K562 (cell line): ENCODE results near the gene STOX2. TPM values are rescaled to one million over a fixed set of nuclear protein-coding genes. Genes with fewer than 3 reads are reported as not detected.

ENCODE experiments used
- ATAC-seq: fragments of 200-7000 bp; cut with Tn5 transposase; 3 replicates; pipeline ENCODE4 v1.9.1; 2020; ENCODE audit warnings: moderate library complexity
- BruUV-seq: library from RNA; stranded (reverse); fragments of 400-500 nt; replicated peaks from 2 replicates; lab custom pipeline; 2021; lab: Mats Ljungman, UMichigan
- CTCF ChIA-PET: fragments of 300-600 bp; formaldehyde crosslinking; extraction: SDS; loops from one replicate; lab custom pipeline; 2021; ENCODE audit warnings: low intra/inter-chr PET ratio; lab: Yijun Ruan, JAX
- POLR2A ChIA-PET: fragments of 300-600, 350-650 bp; sonication (Branson Sonifier 250); formaldehyde crosslinking; extraction: SDS; loops from one replicate; lab custom pipeline; 2021; ENCODE audit warnings: antibody characterized with exemption, inconsistent platforms; lab: Yijun Ruan, JAX
- DNase-seq, 4 experiments: peaks; one replicate each; pipeline versions ENCODE4 v3.0.0 to v3.0.0-alpha.2; 2011 to 2018; ENCODE audit warnings: low spot score in 3 of 4, mixed read lengths in 3 of 4; ENCODE audit errors: extremely low read depth in 1 of 4
- FAIRE-seq: peaks from 2 replicates; lab custom pipeline; 2011; peaks lifted over from hg19 to GRCh38; lab: Jason Lieb, UNC
- H2AFZ ChIP-seq: 2 replicates; pipeline ENCODE4 v1.6.0; 2011; ENCODE audit warnings: low read depth, low read length, control low read depth, inconsistent platforms
- H3K27ac ChIP-seq: fragments of 200-600 bp; 3 replicates; pipeline ENCODE4 v1.8.0; 2011; ENCODE audit warnings: low read depth, mild to moderate bottlenecking, control low read depth, inconsistent platforms, low read length, moderate library complexity, mixed read lengths; ENCODE audit errors: extremely low read depth
- H3K27me3 ChIP-seq, 2 experiments: fragments of 300-600 bp in 1 of 2; 2 replicates in 1 of 2; 3 replicates in 1 of 2; pipeline versions ENCODE4 v1.6.0 to v1.8.0; 2011; ENCODE audit warnings: inconsistent platforms in 2 of 2, low read length in 2 of 2, mild to moderate bottlenecking in 1 of 2, mixed read lengths in 1 of 2, moderate library complexity in 1 of 2; ENCODE audit not compliant: control insufficient read depth in 2 of 2, insufficient read depth in 2 of 2
- H3K36me3 ChIP-seq: fragments of 300-600 bp; 3 replicates; pipeline ENCODE4 v1.8.0; 2011; ENCODE audit warnings: mild to moderate bottlenecking, low read length, inconsistent platforms; ENCODE audit not compliant: control insufficient read depth, insufficient read depth
- H3K4me1 ChIP-seq, 2 experiments: fragments of 200-600 bp in 1 of 2; replicated peaks in 1 of 2; 2 replicates in 1 of 2; 3 replicates in 1 of 2; pipeline versions ENCODE4 v1.5.1 to v1.8.0; 2011; ENCODE audit warnings: inconsistent platforms in 2 of 2, low read length in 2 of 2, mild to moderate bottlenecking in 1 of 2, mixed read lengths in 1 of 2, moderate library complexity in 1 of 2; ENCODE audit not compliant: control insufficient read depth in 2 of 2, insufficient read depth in 2 of 2
- H3K4me2 ChIP-seq: 2 replicates; pipeline ENCODE4 v1.6.1; 2011; ENCODE audit warnings: low read length, control low read depth, inconsistent platforms, mixed read lengths; ENCODE audit not compliant: insufficient read depth
- H3K4me3 ChIP-seq: fragments of 200-600 bp; sonication (generic), shearing (Covaris generic); 2 replicates; pipeline ENCODE4 v1.5.1; 2016; ENCODE audit warnings: control low read depth, inconsistent platforms
- H3K79me2 ChIP-seq: fragments of 200-600 bp; 3 replicates; pipeline ENCODE4 v1.8.0; 2011; ENCODE audit warnings: low read length, inconsistent platforms; ENCODE audit not compliant: control insufficient read depth, insufficient read depth
- H3K9ac ChIP-seq, 2 experiments: 2 replicates each; pipeline versions ENCODE4 v1.6.0 to v1.6.1; 2011; ENCODE audit warnings: low read depth in 2 of 2, low read length in 2 of 2, control low read depth in 1 of 2, inconsistent platforms in 1 of 2, mild to moderate bottlenecking in 1 of 2, mixed read lengths in 1 of 2; ENCODE audit not compliant: insufficient read depth in 1 of 2
- H3K9me1 ChIP-seq: one replicate; pipeline ENCODE4 v1.6.0; 2011; ENCODE audit warnings: inconsistent platforms, mild to moderate bottlenecking, low read length, moderate library complexity; ENCODE audit not compliant: control insufficient read depth, insufficient read depth
- H3K9me3 ChIP-seq: replicated peaks from 2 replicates; pipeline ENCODE4 v1.5.1; 2011; ENCODE audit warnings: low read depth, low read length, inconsistent platforms; ENCODE audit not compliant: control insufficient read depth, insufficient read depth
- H4K20me1 ChIP-seq: replicated peaks from 2 replicates; pipeline ENCODE4 v1.6.1; 2011; ENCODE audit warnings: low read length, inconsistent platforms, mixed read lengths; ENCODE audit not compliant: control insufficient read depth, insufficient read depth
- ARHGAP35 ChIP-seq: fragments of 450-650 bp; IDR thresholded peaks from 2 replicates; pipeline ENCODE4 v1.6.1; 2018; ENCODE audit not compliant: partially characterized antibody
- BMI1 ChIP-seq: fragments of 150-350 bp; IDR thresholded peaks from 2 replicates; pipeline ENCODE4 v1.6.1; 2014; ENCODE audit warnings: low read length
- CEBPG ChIP-seq, 3 experiments: fragments of 200-800 bp in 1 of 3; sonication (Bioruptor generic) in 1 of 3; sonication (generic) in 1 of 3; formaldehyde crosslinking in 1 of 3; IDR thresholded peaks in 2 of 3; conservative IDR thresholded peaks in 1 of 3; 2 replicates each; pipeline versions ENCODE4 v1.6.1 to v1.8.0; 2016 to 2022; ENCODE audit warnings: missing compliant biosample characterization in 2 of 3, missing genetic modification characterization in 2 of 3, mild to moderate bottlenecking in 1 of 3, missing genetic modification reagents in 1 of 3
- NFRKB ChIP-seq: fragments of 450-650 bp; IDR thresholded peaks from 2 replicates; pipeline ENCODE4 v1.6.1; 2016; ENCODE audit warnings: low read depth
- RBM15 ChIP-seq: fragments of 200-400 bp; formaldehyde crosslinking; IDR thresholded peaks from 2 replicates; pipeline ENCODE4 v1.6.1; 2018; ENCODE audit warnings: mild to moderate bottlenecking, low read length, moderate library complexity; ENCODE audit not compliant: insufficient read depth
- SIN3B ChIP-seq: fragments of 450-650 bp; IDR thresholded peaks from 2 replicates; pipeline ENCODE4 v1.6.1; 2017; ENCODE audit warnings: low read depth, mild to moderate bottlenecking, moderate library complexity
- ZNF584 ChIP-seq: fragments of 200-800 bp; sonication (Bioruptor generic); IDR thresholded peaks from 2 replicates; pipeline ENCODE4 v1.6.1; 2016; ENCODE audit warnings: low read depth, mild to moderate bottlenecking, missing genetic modification characterization, missing compliant biosample characterization
- ZNF696 ChIP-seq: fragments of 250-450 bp; sonication (Bioruptor Pico); conservative IDR thresholded peaks from 2 replicates; pipeline ENCODE4 v1.4.0; 2020; ENCODE audit warnings: mild to moderate bottlenecking, moderate library complexity
- WGBS: fragments of 100-300 bp; shearing (Covaris generic); methylation state at CpG from one replicate; pipeline ENCODE4 v1.1.6; 2016; ENCODE audit warnings: low coverage, mixed read lengths; ENCODE audit not compliant: insufficient coverage; ENCODE audit errors: missing lambda C conversion rate; 5-methylcytosine and 5-hydroxymethylcytosine counted together
- in situ Hi-C: fragments of 300-500 bp; cut with MboI; formaldehyde crosslinking; loops from 4 replicates; pipeline ENCODE4 v1.15.0; 2018; ENCODE audit warnings: inconsistent platforms, mixed read lengths
- intact Hi-C: fragments of 100-400 bp; cut with micrococcal nuclease; formaldehyde crosslinking; loops from 2 replicates; pipeline ENCODE4 v1.14.2; 2022
- polyA plus RNA-seq, 8 experiments: library from polyadenylated mRNA; depleted of rRNA in 4 of 8; stranded (reverse) in 5 of 8; unstranded in 3 of 8; fragments of >200 nt; fragmentation: Nextera tagmentation in 2 of 8; fragmentation: Illumina TruSeq in 1 of 8; extraction: Ambion mirVana in 2 of 8; extraction: Trizol in 1 of 8; gene quantifications; 2 replicates each; pipeline versions ENCODE4 v1.2.1 to v1.2.3, GENCODE V29; 2011 to 2014; ENCODE audit warnings: inconsistent platforms in 1 of 8, missing spikeins in 1 of 8
- total RNA-seq, 7 experiments: library from RNA; depleted of rRNA in 6 of 7; stranded (reverse); fragments of >200 nt in 6 of 7; fragmentation: Illumina TruSeq in 2 of 7; extraction: Trizol in 2 of 7; gene quantifications; 2 replicates each; pipeline versions ENCODE4 v1.2.1 to v1.2.3, GENCODE V29; 2011 to 2021; ENCODE audit warnings: low replicate concordance in 1 of 7
- TF ChIP-seq, protein P1 (sequence below): fragments of 450-650 bp; IDR thresholded peaks from 2 replicates; pipeline ENCODE4 v1.6.1; 2016
- TF ChIP-seq, protein P2 (sequence below): fragments of 150-350 bp; conservative IDR thresholded peaks from 2 replicates; pipeline ENCODE4 v1.6.1; 2014; ENCODE audit warnings: low read length
- TF ChIP-seq, protein P3 (sequence below): IDR thresholded peaks from 2 replicates; pipeline ENCODE4 v1.6.1; 2014; ENCODE audit warnings: antibody characterized with exemption

STOX2 gene
- total and polyA plus RNA-seq, 9 of the 15 experiments (the other 6 are each of a cell fraction or from before 2014, with no cell fraction given): not detected

DNA sequence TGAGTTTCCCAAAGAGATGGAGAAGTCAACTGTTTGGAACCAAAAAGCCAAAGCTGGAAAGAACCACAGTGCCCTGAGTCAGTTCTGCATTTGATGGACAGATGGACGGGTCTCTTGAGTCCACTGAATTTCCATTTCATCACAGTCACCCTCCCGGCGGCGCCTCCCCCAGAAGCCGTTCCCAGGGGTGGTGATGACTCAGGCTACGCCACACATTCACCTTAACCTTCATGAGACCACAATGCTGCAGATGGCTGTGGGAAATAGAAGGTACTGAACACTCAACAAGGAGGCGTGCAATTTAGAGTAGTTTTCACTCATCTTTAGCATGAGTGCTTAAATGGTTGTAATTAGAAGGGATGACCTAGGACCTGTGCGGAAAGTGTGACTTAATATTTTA lies 61.3 kb downstream of the STOX2 start:
- H3K36me3 ChIP-seq: no peaks in the 10 kb centered on the region
- H3K4me2 ChIP-seq: no peak overlapping the region
- CTCF ChIA-PET: no interaction called here
- BruUV-seq: no TSS peak
- H3K27ac ChIP-seq: no peak overlapping the region
- H3K79me2 ChIP-seq: no peaks in the 10 kb centered on the region
- DNase-seq: peak in 1 of 4 experiments; percentile 15
- H3K9me3 ChIP-seq: no peaks in the 10 kb centered on the region
- FAIRE-seq: no peak
- in situ Hi-C loops: no loop called here
- H3K9ac ChIP-seq: no peak overlapping the region
- no peak for ATAC-seq
- WGBS: 0% methylated on average over 8 of the region's 8 CpGs
- no peaks in the 10 kb centered on the region for H4K20me1 ChIP-seq
- no peaks in the 10 kb centered on the region for H3K4me1 ChIP-seq
- H3K9me1 ChIP-seq: no peaks in the 10 kb centered on the region
- TF ChIP-seq, protein P1, sequence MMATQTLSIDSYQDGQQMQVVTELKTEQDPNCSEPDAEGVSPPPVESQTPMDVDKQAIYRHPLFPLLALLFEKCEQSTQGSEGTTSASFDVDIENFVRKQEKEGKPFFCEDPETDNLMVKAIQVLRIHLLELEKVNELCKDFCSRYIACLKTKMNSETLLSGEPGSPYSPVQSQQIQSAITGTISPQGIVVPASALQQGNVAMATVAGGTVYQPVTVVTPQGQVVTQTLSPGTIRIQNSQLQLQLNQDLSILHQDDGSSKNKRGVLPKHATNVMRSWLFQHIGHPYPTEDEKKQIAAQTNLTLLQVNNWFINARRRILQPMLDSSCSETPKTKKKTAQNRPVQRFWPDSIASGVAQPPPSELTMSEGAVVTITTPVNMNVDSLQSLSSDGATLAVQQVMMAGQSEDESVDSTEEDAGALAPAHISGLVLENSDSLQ: peak; percentile 44; the same call in 1 of the 2 replicates
- no peak for TF ChIP-seq NFRKB
- TF ChIP-seq, all 486 proteins: peak for 1
- Histone ChIP-seq H3K27me3 (peaks cover 12 to 31% of the 10 kb centered on the region in 2 experiments), H2AFZ (no peak overlapping the region), H3K4me3 (no peak overlapping the region)
- intact Hi-C loops: no loop called here
- POLR2A ChIA-PET: no interaction called here

DNA sequence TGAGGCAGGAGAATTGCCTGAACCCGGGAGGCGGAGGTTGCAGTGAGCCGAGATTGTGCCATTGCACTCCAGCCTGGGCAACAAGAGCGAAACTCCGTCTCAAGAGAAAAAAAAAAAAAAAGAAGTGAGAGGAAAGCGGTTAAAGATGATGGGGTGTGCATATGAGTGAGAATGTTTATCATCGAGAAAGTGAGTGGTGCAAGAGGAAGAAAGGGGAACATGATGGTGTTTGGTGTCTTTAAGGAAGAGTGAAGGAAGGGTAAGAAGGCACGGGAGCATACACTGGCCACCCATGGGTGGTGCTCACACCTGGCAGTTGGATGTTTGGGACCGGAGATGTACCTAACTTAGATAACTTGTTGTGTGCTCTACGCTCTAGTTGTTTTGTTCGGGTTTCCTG lies 62.2 kb downstream of the STOX2 start:
- FAIRE-seq (no peak), ATAC-seq (no peak), DNase-seq (no peak)
- no peak overlapping the region for H3K4me3 ChIP-seq
- TF ChIP-seq ZNF584 (CRISPR knock-in tag) (no peak), SIN3B (no peak), BMI1 (no peak), ARHGAP35 (no peak), CEBPG (CRISPR knock-in tag; IDR thresholded peaks at IDR 0.05) (no peak), CEBPG (tag; conservative IDR thresholded peaks at IDR 0.05 in 1 of 2, IDR thresholded peaks at IDR 0.05 in 1 of 2) (no peak), RBM15 (no peak), ZNF696 (CRISPR knock-in tag) (no peak)
- TF ChIP-seq, protein P2, sequence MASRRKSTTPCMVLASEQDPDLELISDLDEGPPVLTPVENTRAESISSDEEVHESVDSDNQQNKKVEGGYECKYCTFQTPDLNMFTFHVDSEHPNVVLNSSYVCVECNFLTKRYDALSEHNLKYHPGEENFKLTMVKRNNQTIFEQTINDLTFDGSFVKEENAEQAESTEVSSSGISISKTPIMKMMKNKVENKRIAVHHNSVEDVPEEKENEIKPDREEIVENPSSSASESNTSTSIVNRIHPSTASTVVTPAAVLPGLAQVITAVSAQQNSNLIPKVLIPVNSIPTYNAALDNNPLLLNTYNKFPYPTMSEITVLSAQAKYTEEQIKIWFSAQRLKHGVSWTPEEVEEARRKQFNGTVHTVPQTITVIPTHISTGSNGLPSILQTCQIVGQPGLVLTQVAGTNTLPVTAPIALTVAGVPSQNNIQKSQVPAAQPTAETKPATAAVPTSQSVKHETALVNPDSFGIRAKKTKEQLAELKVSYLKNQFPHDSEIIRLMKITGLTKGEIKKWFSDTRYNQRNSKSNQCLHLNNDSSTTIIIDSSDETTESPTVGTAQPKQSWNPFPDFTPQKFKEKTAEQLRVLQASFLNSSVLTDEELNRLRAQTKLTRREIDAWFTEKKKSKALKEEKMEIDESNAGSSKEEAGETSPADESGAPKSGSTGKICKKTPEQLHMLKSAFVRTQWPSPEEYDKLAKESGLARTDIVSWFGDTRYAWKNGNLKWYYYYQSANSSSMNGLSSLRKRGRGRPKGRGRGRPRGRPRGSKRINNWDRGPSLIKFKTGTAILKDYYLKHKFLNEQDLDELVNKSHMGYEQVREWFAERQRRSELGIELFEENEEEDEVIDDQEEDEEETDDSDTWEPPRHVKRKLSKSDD: no peak
- TF ChIP-seq, protein P3, sequence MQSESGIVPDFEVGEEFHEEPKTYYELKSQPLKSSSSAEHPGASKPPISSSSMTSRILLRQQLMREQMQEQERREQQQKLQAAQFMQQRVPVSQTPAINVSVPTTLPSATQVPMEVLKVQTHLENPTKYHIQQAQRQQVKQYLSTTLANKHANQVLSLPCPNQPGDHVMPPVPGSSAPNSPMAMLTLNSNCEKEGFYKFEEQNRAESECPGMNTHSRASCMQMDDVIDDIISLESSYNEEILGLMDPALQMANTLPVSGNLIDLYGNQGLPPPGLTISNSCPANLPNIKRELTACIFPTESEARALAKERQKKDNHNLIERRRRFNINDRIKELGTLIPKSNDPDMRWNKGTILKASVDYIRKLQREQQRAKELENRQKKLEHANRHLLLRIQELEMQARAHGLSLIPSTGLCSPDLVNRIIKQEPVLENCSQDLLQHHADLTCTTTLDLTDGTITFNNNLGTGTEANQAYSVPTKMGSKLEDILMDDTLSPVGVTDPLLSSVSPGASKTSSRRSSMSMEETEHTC: no peak
- no peaks in the 10 kb centered on the region for H3K79me2 ChIP-seq
- no peak overlapping the region for H3K4me2 ChIP-seq
- ChIA-PET POLR2A (no interaction called here), CTCF (no interaction called here)
- no peak overlapping the region for H3K9ac ChIP-seq
- no peaks in the 10 kb centered on the region for H3K36me3 ChIP-seq
- H3K9me3 ChIP-seq: no peaks in the 10 kb centered on the region
- no peaks in the 10 kb centered on the region for H3K9me1 ChIP-seq
- 0% methylated on average over 7 of the region's 11 CpGs for WGBS
- intact Hi-C loops: no loop called here
- no peaks in the 10 kb centered on the region for H3K4me1 ChIP-seq
- BruUV-seq: no TSS peak
- H3K27ac ChIP-seq: no peak overlapping the region
- H3K27me3 ChIP-seq: peaks cover 12 to 31% of the 10 kb centered on the region in 2 experiments
- in situ Hi-C loops: no loop called here
- no peaks in the 10 kb centered on the region for H4K20me1 ChIP-seq
- no peak overlapping the region for H2AFZ ChIP-seq
